OCI-LY3 (cell line): ENCODE data around the gene P2RX7.

ENCODE experiments used
- H2AFZ ChIP-seq: fragments of 200-600, 300-600 bp; shearing (Covaris generic); 2 replicates; pipeline ENCODE4 v1.6.0; 2014; ENCODE audit warnings: antibody characterized with exemption, low read depth, low read length
- H3K27ac ChIP-seq: fragments of 200-600, 300-600 bp; sonication (generic); 2 replicates; pipeline ENCODE4 v1.5.1; 2014; ENCODE audit warnings: mild to moderate bottlenecking, low read length, moderate library complexity, mixed read lengths
- H3K27me3 ChIP-seq: fragments of 200-600, 300-600 bp; sonication (generic); 2 replicates; pipeline ENCODE4 v1.6.1; 2014; ENCODE audit warnings: low read depth, low read length, mixed read lengths
- H3K36me3 ChIP-seq: fragments of 200-600, 300-600 bp; sonication (generic); replicated peaks from 2 replicates; pipeline ENCODE3; 2014; ENCODE audit warnings: low read depth, low read length, mixed read lengths
- H3K4me1 ChIP-seq: fragments of 300-600, 200-600 bp; sonication (generic); 2 replicates; pipeline ENCODE4 v1.6.1; 2014; ENCODE audit warnings: low read length, mixed read lengths
- H3K4me2 ChIP-seq: fragments of 200-600, 300-600 bp; sonication (generic); 2 replicates; pipeline ENCODE4 v1.6.1; 2014; ENCODE audit warnings: low read length, mixed read lengths
- H3K4me3 ChIP-seq: fragments of 300-600, 200-600 bp; sonication (generic); 2 replicates; pipeline ENCODE4 v1.5.1; 2014; ENCODE audit warnings: antibody characterized with exemption, mild to moderate bottlenecking, low read length, moderate library complexity
- H3K79me2 ChIP-seq: fragments of 300-600, 200-600 bp; shearing (Covaris generic); 2 replicates; pipeline ENCODE4 v1.6.1; 2014; ENCODE audit warnings: mild to moderate bottlenecking, low read length, mixed read lengths
- H3K9ac ChIP-seq: fragments of 300-600, 200-600 bp; shearing (Covaris generic); 2 replicates; pipeline ENCODE4 v1.6.0; 2014; ENCODE audit warnings: mild to moderate bottlenecking, low read length, moderate library complexity
- H3K9me3 ChIP-seq: fragments of 200-600, 300-600 bp; shearing (Covaris generic); 2 replicates; pipeline ENCODE4 v1.6.1; 2014; ENCODE audit warnings: low read length, mixed read lengths; ENCODE audit not compliant: insufficient read depth
- H4K20me1 ChIP-seq: fragments of 200-600, 300-600 bp; sonication (generic); 2 replicates; pipeline ENCODE4 v1.6.1; 2016; ENCODE audit warnings: low read length, mixed read lengths; ENCODE audit not compliant: insufficient read depth
- CTCF ChIP-seq: fragments of 200-600, 300-600 bp; sonication (generic); IDR thresholded peaks from 2 replicates; pipeline ENCODE4 v1.5.1; 2014; ENCODE audit warnings: antibody characterized with exemption, low read length, low read depth
- EZH2phosphoT487 ChIP-seq: fragments of 200-600 bp; shearing (Covaris generic); IDR thresholded peaks from 2 replicates; pipeline ENCODE4 v1.6.1; 2018; ENCODE audit warnings: antibody characterized with exemption, mixed run types, low read depth

P2RX7 gene

GRCh38 chr12:121095544-121096198, 37.0 kb upstream of the P2RX7 start:
- Histone ChIP-seq H4K20me1 (no peaks in the 10 kb centered on the region), H3K79me2 (no peaks in the 10 kb centered on the region), H3K27me3 (peaks cover 10% of the 10 kb centered on the region; the same call in 1 of the 2 replicates), H3K4me1 (peaks cover 10% of the 10 kb centered on the region; the same call in 1 of the 2 replicates), H3K4me3 (peak overlapping the region; percentile 77), H2AFZ (peak overlapping the region; percentile 80; the same call in 1 of the 2 replicates), H3K4me2 (peak overlapping the region; percentile 93), H3K9ac (peak overlapping the region; percentile 28; the same call in 1 of the 2 replicates), H3K9me3 (peaks cover 5% of the 10 kb centered on the region; the same call in 1 of the 2 replicates), H3K27ac (no peak overlapping the region), H3K36me3 (no peaks in the 10 kb centered on the region)
- TF ChIP-seq CTCF (peak; percentile 74), EZH2phosphoT487 (no peak)

GRCh38 chr12:121096199-121096798, 36.4 kb upstream of the P2RX7 start:
- H2AFZ ChIP-seq, result no peak overlapping the region

GRCh38 chr12:121099779-121100178, 32.9 kb upstream of the P2RX7 start:
- H3K9me3 ChIP-seq, result peaks cover 5% of the 10 kb centered on the region; the same call in 1 of the 2 replicates
- H3K4me1 ChIP-seq, result peaks cover 10% of the 10 kb centered on the region; the same call in 1 of the 2 replicates
- H3K79me2 ChIP-seq, result no peaks in the 10 kb centered on the region
- peaks cover 10% of the 10 kb centered on the region; the same call in 1 of the 2 replicates for H3K27me3 ChIP-seq
- no peak overlapping the region for H3K9ac ChIP-seq
- no peak overlapping the region for H2AFZ ChIP-seq
- TF ChIP-seq CTCF, result no peak
- TF ChIP-seq EZH2phosphoT487, result no peak
- H3K36me3 ChIP-seq, result no peaks in the 10 kb centered on the region
- H3K4me3 ChIP-seq, result no peak overlapping the region
- no peak overlapping the region for H3K4me2 ChIP-seq
- H4K20me1 ChIP-seq, result no peaks in the 10 kb centered on the region
- H3K27ac ChIP-seq, result no peak overlapping the region

More at GRCh38 chr12:121096199-121096798, 36.4 kb upstream of the P2RX7 start:
- H3K79me2 ChIP-seq, result no peaks in the 10 kb centered on the region
- peaks cover 5% of the 10 kb centered on the region; the same call in 1 of the 2 replicates for H3K9me3 ChIP-seq
- no peaks in the 10 kb centered on the region for H3K36me3 ChIP-seq
- no peak overlapping the region for H3K27ac ChIP-seq
- H3K4me3 ChIP-seq, result peak overlapping the region; percentile 77
- no peak for TF ChIP-seq CTCF
- no peak for TF ChIP-seq EZH2phosphoT487
- H3K4me2 ChIP-seq, result peak overlapping the region; percentile 93
- peaks cover 10% of the 10 kb centered on the region; the same call in 1 of the 2 replicates for H3K4me1 ChIP-seq
- H3K27me3 ChIP-seq, result peaks cover 10% of the 10 kb centered on the region; the same call in 1 of the 2 replicates
- no peaks in the 10 kb centered on the region for H4K20me1 ChIP-seq
- no peak overlapping the region for H3K9ac ChIP-seq

- no peaks in the 10 kb centered on the region for H4K20me1 ChIP-seq
- no peaks in the 10 kb centered on the region for H3K79me2 ChIP-seq
- no peaks in the 10 kb centered on the region for H3K36me3 ChIP-seq
- no peak overlapping the region for H2AFZ ChIP-seq
- no peaks in the 10 kb centered on the region for H3K4me1 ChIP-seq
- peaks cover 5% of the 10 kb centered on the region; the same call in 1 of the 2 replicates for H3K9me3 ChIP-seq
- no peak overlapping the region for H3K27ac ChIP-seq
- no peak overlapping the region for H3K9ac ChIP-seq
- TF ChIP-seq CTCF, result no peak
- TF ChIP-seq EZH2phosphoT487, result no peak
- no peak overlapping the region for H3K4me3 ChIP-seq
- H3K4me2 ChIP-seq, result no peak overlapping the region
- peaks cover 5% of the 10 kb centered on the region; the same call in 1 of the 2 replicates for H3K27me3 ChIP-seq
Measured at GRCh38 chr12:121102307-121102706, 30.4 kb upstream of the P2RX7 start.
